ENCODE measurements around the gene DDX17. TPM values are rescaled to one million over a fixed set of nuclear protein-coding genes. Genes with fewer than 3 reads are reported as not detected.

Gene DDX17
- total RNA-seq, 2 donors from 2014 or later, result 161 to 178 TPM

DNA sequence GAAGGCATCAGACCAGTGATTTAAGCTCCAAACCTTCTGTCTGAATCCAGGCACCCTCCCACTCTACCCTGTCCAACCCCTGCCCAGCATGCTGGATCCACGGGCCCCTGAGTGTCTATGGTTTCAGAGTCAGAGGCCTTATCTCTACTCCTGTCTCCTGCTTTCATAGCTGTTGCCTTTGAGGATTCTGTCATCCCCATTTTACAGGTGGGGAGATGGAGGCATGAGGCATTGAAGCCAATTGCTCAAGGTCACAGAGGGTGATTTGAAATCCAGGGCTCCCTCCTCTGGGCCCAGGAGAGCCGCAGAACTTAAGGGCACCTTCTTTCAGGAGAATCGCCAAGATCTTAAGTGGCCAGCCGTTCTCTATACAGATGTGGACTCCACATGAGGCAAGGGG, 54.2 kb downstream of the DDX17 start:
- H3K36me3 ChIP-seq, result no peaks in the 10 kb centered on the region
- no peaks in the 10 kb centered on the region for H3K9me3 ChIP-seq
- peaks cover 4 to 58% of the 10 kb centered on the region in 2 donors for H3K4me1 ChIP-seq
- no peak for DNase-seq (ENCODE audit: low spot score)
- H3K27me3 ChIP-seq, result no peaks in the 10 kb centered on the region
- H3K27ac ChIP-seq, result peak overlapping the region; percentile 77 to 91
- H3K4me3 ChIP-seq, result no peak overlapping the region
- no peak for TF ChIP-seq CTCF (IDR thresholded peaks at IDR 0.05)

DNA sequence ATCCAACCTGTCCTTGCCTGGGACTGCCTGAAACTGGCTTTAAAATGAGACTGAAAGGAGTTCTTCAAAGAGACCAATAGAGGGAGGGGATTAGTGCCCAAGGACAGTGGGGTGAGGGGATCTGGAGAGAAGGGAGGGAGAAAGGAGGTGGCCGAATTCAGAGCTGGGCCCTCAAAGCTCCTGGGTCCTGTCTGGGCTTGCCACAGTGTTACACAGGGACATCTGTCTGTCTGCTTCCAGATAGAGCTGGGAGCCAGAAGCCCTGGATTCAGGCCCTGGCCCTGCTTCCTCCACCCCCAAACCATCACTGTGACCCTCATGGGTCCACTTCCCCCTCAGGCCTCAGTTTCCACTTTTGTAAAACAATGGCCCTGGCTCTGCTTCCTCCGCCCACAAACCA, 54.7 kb downstream of the DDX17 start:
- Histone ChIP-seq H3K27me3 (no peaks in the 10 kb centered on the region), H3K9me3 (no peaks in the 10 kb centered on the region), H3K4me3 (no peak overlapping the region), H3K4me1 (peaks cover 4 to 58% of the 10 kb centered on the region in 2 donors), H3K36me3 (no peaks in the 10 kb centered on the region), H3K27ac (peak overlapping the region; percentile 77 to 91)
- no peak for TF ChIP-seq CTCF (IDR thresholded peaks at IDR 0.05)
- DNase-seq (ENCODE audit: low spot score), result no peak

GRCh38 chr22:38450234-38450797, 55.8 kb downstream of the DDX17 start:
- no peak for DNase-seq (ENCODE audit: low spot score)
- Histone ChIP-seq H3K9me3 (no peaks in the 10 kb centered on the region), H3K36me3 (no peaks in the 10 kb centered on the region), H3K27me3 (no peaks in the 10 kb centered on the region), H3K4me3 (no peak overlapping the region), H3K27ac (peak overlapping the region; percentile 77 to 91), H3K4me1 (peaks cover 4 to 50% of the 10 kb centered on the region in 2 donors)
- TF ChIP-seq CTCF (IDR thresholded peaks at IDR 0.05), result no peak

- Histone ChIP-seq H3K27ac (peak overlapping the region; percentile 77 to 91), H3K36me3 (no peaks in the 10 kb centered on the region), H3K27me3 (no peaks in the 10 kb centered on the region), H3K4me1 (peaks cover 4 to 48% of the 10 kb centered on the region in 2 donors), H3K4me3 (no peak overlapping the region), H3K9me3 (no peaks in the 10 kb centered on the region)
- DNase-seq (ENCODE audit: low spot score), result no peak
- TF ChIP-seq CTCF (IDR thresholded peaks at IDR 0.05), result no peak
Measured at GRCh38 chr22:38449776-38450175, 56.3 kb downstream of the DDX17 start.

DNA sequence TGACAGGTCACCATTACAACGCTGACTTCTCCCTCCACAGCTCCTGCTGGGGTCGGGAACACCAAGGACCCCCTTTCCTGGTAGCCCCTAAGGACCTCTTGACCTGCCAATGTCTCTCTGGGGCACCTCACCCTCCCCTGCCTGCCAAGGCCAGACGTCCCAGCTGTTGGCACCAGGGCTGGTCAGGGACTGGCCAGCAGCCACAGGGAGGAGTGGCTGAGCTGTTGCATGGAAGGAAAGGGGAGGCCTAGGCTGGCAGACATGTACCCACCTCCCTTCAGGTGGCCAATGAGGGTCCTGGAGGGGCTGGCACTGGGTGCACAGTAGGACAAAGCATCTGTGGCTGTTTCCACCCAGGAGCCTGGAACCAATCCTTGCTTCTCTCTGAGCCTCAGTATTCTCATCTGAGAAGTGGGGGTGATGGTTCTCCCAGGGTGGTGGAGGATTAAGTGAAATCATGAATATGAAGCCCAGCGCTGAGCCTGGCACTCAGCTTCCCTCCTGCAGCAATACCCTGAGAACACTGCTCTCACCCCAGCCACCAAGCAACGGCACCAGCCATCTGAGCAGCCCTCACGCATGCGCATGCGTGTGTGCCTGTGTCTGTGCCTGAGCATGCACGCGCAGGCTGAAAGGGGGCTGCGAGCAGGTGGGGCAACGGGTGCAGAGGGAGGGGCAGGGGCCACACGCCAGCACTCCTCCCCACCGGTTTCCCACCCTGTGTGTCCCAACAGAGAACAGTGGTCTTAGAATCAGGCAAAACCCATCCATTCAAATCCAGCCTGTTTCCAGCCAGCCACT, 57.0 kb downstream of the DDX17 start:
- Histone ChIP-seq H3K27me3 (no peaks in the 10 kb centered on the region), H3K4me3 (no peak overlapping the region), H3K27ac (peak overlapping the region; percentile 77 to 91), H3K9me3 (no peaks in the 10 kb centered on the region), H3K36me3 (no peaks in the 10 kb centered on the region), H3K4me1 (peaks cover 4 to 42% of the 10 kb centered on the region in 2 donors)
- no peak for TF ChIP-seq CTCF (IDR thresholded peaks at IDR 0.05)
- no peak for DNase-seq (ENCODE audit: low spot score)

Measured in right atrium auricular region (tissue), 2 donors.